Activated CD4-positive, alpha-beta memory T cell treated with anti-CD3 and anti-CD28 coated beads, Interleukin-2, amount 10 ng/mL, durations not matched to agents 7 days and 5 days (primary cell): ENCODE results near the gene BMPR1B. TPM values are rescaled to one million over a fixed set of nuclear protein-coding genes. Genes with fewer than 3 reads are reported as not detected.

Experiments
- CTCF ChIA-PET: fragments of 350-600 bp; sonication (Branson Sonifier 250); formaldehyde crosslinking; loops from one replicate; lab custom pipeline; 2021; ENCODE audit warnings: antibody characterized with exemption, inconsistent platforms; lab: Charles Lee
- POLR2A ChIA-PET: fragments of 350-600 bp; sonication (Branson Sonifier 250); formaldehyde crosslinking; loops from one replicate; lab custom pipeline; 2021; ENCODE audit warnings: antibody characterized with exemption; lab: Charles Lee
- DNase-seq: peaks from one replicate; pipeline ENCODE4 v3.0.0-alpha.2; 2020
- H3K27ac Mint-ChIP-seq: one replicate; pipeline ENCODE4 v1.8.0; 2021; ENCODE audit warnings: mild to moderate bottlenecking, mixed read lengths
- H3K27me3 Mint-ChIP-seq: one replicate; pipeline ENCODE4 v1.8.0; 2021; ENCODE audit warnings: mixed read lengths
- H3K36me3 Mint-ChIP-seq: one replicate; pipeline ENCODE4 v1.8.0; 2021; ENCODE audit warnings: low read depth, mixed read lengths
- H3K4me1 Mint-ChIP-seq: one replicate; pipeline ENCODE4 v1.8.0; 2021; ENCODE audit warnings: mixed read lengths
- H3K4me3 Mint-ChIP-seq: one replicate; pipeline ENCODE4 v1.8.0; 2021; ENCODE audit warnings: mild to moderate bottlenecking, mixed read lengths
- H3K9me3 Mint-ChIP-seq: one replicate; pipeline ENCODE4 v1.8.0; 2021; ENCODE audit warnings: mixed read lengths
- total RNA-seq, 2 experiments: library from RNA; stranded (reverse); gene quantifications; one replicate each; pipeline ENCODE4 v1.2.3, GENCODE V29; 2021

Gene BMPR1B
- total RNA-seq, 2 experiments from 2014 or later: not detected

DNA sequence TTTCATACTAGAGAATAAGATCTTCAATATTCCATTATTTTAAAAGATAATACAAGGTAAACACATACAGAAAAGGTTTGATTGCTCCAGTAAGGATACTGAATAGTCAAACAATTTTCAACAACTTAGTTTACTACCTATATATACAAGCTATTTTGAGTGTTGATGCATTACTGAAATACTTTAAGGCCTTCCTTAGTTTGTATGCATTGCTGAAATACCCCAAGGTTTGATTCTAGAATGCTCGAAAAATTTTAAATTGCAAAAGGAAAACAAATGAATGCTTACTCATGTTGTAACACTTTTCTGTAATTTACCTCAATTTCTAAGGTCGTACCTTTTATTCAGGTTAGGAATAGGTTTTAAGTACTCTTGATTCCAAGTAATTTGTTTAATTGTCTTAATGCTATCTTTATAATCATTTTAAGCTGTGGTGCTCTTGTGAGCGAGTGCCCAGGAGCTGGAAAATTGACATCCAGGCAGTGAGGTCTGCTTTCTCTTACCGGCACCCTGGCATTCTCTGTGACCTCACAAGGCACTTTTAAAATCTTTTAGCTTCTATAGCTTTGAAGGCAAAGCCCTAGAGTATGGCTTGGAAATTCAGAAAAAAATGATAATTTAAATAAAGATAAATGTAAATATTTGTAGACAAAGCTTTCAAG lies 114.0 kb downstream of the BMPR1B start:
- H3K27me3 Mint-ChIP-seq: no peaks in the 10 kb centered on the region
- ChIA-PET CTCF (no interaction called here), POLR2A (no interaction called here)

DNA sequence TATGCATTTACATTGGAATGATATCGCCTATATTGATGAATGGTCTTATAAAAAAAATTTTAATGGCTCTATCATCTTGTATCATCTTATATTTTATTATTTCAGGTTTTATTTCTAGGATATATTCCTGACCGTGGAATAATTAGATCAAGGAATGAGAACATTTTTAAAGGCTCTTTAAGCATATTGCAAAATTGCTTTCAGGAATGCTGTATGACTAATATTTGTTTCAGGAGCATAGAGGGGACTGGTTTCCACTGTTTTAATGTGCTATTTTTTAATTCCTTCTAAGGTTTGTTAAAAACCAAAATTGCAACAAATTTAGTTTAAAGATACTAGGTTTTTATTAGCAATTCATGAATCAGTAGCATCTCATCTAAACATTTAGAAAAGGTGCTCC lies 120.2 kb downstream of the BMPR1B start:
- no peak overlapping the region for H3K4me3 Mint-ChIP-seq
- no peaks in the 10 kb centered on the region for H3K27me3 Mint-ChIP-seq
- H3K36me3 Mint-ChIP-seq: no peaks in the 10 kb centered on the region
- no peaks in the 10 kb centered on the region for H3K9me3 Mint-ChIP-seq
- no peak for DNase-seq
- no peak overlapping the region for H3K27ac Mint-ChIP-seq
- POLR2A ChIA-PET: no interaction called here
- no peaks in the 10 kb centered on the region for H3K4me1 Mint-ChIP-seq
- CTCF ChIA-PET: no interaction called here

More for the DNA sequence above, 114.0 kb downstream of the BMPR1B start:
- Mint-ChIP-seq H3K36me3 (no peaks in the 10 kb centered on the region), H3K4me1 (no peaks in the 10 kb centered on the region), H3K9me3 (no peaks in the 10 kb centered on the region), H3K27ac (no peak overlapping the region), H3K4me3 (no peak overlapping the region)
- DNase-seq: no peak

DNA sequence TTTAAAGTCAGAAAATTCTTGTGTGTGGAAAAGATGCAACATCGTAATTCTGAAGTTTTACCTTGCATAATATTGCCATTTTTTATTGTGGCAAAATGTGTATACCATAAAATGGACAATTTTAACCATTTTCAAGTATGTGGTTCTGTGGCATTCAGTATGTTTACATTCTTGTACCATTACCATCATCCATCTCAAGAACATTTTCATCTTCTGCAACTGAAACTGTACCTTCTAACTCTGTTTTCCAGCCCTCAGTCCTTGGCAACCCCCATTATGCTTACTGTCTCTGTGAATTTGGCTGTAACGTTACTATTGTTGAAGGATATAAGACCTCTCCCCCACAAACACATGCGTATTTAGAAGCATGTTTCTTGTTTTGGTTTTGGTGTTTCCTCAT lies 123.2 kb downstream of the BMPR1B start:
- CTCF ChIA-PET: no interaction called here
- H3K27me3 Mint-ChIP-seq: no peaks in the 10 kb centered on the region
- H3K9me3 Mint-ChIP-seq: no peaks in the 10 kb centered on the region
- H3K27ac Mint-ChIP-seq: no peak overlapping the region
- H3K36me3 Mint-ChIP-seq: no peaks in the 10 kb centered on the region
- no peak for DNase-seq
- POLR2A ChIA-PET: no interaction called here
- no peaks in the 10 kb centered on the region for H3K4me1 Mint-ChIP-seq
- H3K4me3 Mint-ChIP-seq: no peak overlapping the region

GRCh38 chr4:94882756-94883155 lies 125.0 kb downstream of the BMPR1B start:
- no peak for DNase-seq
- no peaks in the 10 kb centered on the region for H3K9me3 Mint-ChIP-seq
- ChIA-PET CTCF (no interaction called here), POLR2A (no interaction called here)
- no peaks in the 10 kb centered on the region for H3K4me1 Mint-ChIP-seq
- no peak overlapping the region for H3K27ac Mint-ChIP-seq
- no peaks in the 10 kb centered on the region for H3K36me3 Mint-ChIP-seq
- no peak overlapping the region for H3K4me3 Mint-ChIP-seq
- H3K27me3 Mint-ChIP-seq: no peaks in the 10 kb centered on the region

DNA sequence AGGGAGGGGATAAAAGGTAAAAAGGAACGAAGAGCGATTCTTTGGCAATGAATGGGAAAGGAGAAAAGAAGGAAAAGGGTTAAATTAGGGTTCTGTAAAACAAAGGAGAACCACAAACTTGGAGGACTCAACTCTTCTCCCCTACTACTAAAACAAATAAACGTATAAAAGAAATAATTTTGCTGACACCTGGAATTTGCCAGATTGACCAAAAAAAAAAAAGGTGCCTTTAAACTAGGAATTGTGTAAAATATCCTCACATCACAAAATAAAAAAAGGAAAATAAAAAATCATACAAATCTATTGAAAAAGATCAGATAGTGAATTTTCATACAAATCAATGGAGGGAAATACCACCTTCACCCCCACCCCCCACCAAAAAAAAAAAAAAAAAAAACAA lies 129.3 kb downstream of the BMPR1B start:
- DNase-seq: no peak
- H3K9me3 Mint-ChIP-seq: no peaks in the 10 kb centered on the region
- H3K4me1 Mint-ChIP-seq: no peaks in the 10 kb centered on the region
- H3K27ac Mint-ChIP-seq: no peak overlapping the region
- CTCF ChIA-PET: no interaction called here
- POLR2A ChIA-PET: no interaction called here
- no peaks in the 10 kb centered on the region for H3K36me3 Mint-ChIP-seq
- H3K4me3 Mint-ChIP-seq: no peak overlapping the region
- no peaks in the 10 kb centered on the region for H3K27me3 Mint-ChIP-seq

DNA sequence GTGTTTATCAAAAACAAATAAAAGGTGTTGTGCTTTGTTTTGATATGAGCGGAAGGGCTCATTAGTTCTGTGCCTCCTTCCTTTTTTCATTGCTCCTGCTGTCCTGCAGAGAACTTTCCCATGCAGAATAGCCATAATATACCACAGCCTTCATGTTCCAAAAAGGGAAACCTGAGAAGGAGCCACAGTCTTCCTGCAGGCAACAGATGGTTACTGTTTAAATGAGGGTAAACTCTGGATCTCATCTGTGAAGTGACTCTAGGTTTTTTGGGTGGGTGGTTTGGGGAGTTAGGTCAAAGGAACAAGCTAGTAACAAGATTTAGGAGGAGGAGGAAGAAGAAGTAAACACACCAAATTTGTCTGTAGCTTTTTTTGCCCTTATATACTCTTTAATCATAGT lies 131.8 kb downstream of the BMPR1B start:
- Mint-ChIP-seq H3K27ac (no peak overlapping the region), H3K27me3 (no peaks in the 10 kb centered on the region), H3K4me3 (no peak overlapping the region), H3K9me3 (no peaks in the 10 kb centered on the region), H3K36me3 (no peaks in the 10 kb centered on the region), H3K4me1 (no peaks in the 10 kb centered on the region)
- CTCF ChIA-PET: no interaction called here
- POLR2A ChIA-PET: no interaction called here
- no peak for DNase-seq

DNA sequence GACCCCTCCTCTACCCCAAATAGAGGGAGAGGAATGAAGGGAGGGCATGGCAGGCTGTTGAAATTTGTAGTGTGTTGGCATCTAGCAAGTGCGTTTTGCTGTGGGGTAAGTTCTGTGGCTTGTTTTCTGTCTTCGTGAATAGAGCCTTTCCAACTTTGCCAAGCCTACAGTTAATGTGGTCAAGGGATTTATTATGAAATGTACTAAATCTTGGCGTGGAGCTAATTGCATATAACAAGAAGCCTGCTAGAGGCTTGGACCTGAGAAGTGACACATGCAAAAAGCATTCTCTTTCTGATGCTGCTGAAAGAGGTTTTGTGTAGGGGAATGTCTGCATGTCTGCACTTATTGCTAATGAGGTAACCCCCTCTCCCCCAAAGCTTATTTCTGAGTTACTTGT lies 132.2 kb downstream of the BMPR1B start:
- no peaks in the 10 kb centered on the region for H3K36me3 Mint-ChIP-seq
- H3K4me1 Mint-ChIP-seq: no peaks in the 10 kb centered on the region
- H3K9me3 Mint-ChIP-seq: no peaks in the 10 kb centered on the region
- no peak overlapping the region for H3K27ac Mint-ChIP-seq
- POLR2A ChIA-PET: no interaction called here
- H3K27me3 Mint-ChIP-seq: no peaks in the 10 kb centered on the region
- no peak for DNase-seq
- H3K4me3 Mint-ChIP-seq: no peak overlapping the region
- CTCF ChIA-PET: no interaction called here

DNA sequence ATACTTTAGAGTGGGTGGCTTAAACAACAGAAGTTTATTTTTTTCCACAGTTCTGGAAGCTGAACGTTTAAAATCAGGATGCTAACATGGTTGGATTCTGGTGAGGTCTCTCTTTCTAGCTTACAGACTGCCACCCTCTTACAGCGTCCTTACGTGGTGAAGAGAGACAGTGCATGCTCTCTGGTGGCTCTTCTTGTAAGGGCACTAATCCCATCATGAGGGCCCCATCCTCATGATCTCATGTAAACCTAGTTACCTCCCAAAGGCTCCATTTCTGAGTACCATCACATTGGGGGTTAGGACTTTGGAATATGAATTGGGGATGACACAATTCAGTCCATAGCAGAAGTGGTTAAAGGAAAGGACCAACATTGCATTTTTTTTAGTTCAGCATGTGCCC lies 132.8 kb downstream of the BMPR1B start:
- H3K27ac Mint-ChIP-seq: no peak overlapping the region
- no peaks in the 10 kb centered on the region for H3K36me3 Mint-ChIP-seq
- ChIA-PET POLR2A (no interaction called here), CTCF (no interaction called here)
- H3K9me3 Mint-ChIP-seq: no peaks in the 10 kb centered on the region
- no peak overlapping the region for H3K4me3 Mint-ChIP-seq
- no peaks in the 10 kb centered on the region for H3K27me3 Mint-ChIP-seq
- no peaks in the 10 kb centered on the region for H3K4me1 Mint-ChIP-seq
- DNase-seq: no peak

GRCh38 chr4:94892051-94892450 lies 134.3 kb downstream of the BMPR1B start:
- Mint-ChIP-seq H3K9me3 (no peaks in the 10 kb centered on the region), H3K4me1 (no peaks in the 10 kb centered on the region), H3K27me3 (no peaks in the 10 kb centered on the region), H3K4me3 (no peak overlapping the region), H3K27ac (no peak overlapping the region), H3K36me3 (no peaks in the 10 kb centered on the region)
- ChIA-PET CTCF (no interaction called here), POLR2A (no interaction called here)
- DNase-seq: no peak

DNA sequence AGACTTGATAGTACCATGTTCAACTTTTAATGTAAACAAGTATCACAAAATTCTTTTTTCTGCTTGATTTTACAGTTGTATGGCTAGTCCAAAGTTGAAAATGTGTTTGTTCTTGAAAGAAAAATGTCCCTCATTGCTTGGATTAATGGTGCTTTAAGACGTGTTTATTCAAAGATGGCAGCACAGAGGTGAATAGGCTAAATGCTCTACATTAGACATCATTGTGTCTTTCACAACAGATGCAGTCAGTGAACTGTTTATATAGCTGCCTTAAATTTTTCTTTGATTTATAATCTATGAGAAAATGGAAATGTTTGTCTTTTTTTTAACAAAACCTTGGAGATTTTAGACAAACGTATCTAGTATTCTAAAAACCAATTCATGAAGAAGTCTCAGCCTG lies 137.3 kb downstream of the BMPR1B start:
- Mint-ChIP-seq H3K27me3 (no peaks in the 10 kb centered on the region), H3K9me3 (no peaks in the 10 kb centered on the region), H3K4me3 (no peak overlapping the region), H3K4me1 (no peaks in the 10 kb centered on the region), H3K36me3 (no peaks in the 10 kb centered on the region), H3K27ac (no peak overlapping the region)
- POLR2A ChIA-PET: no interaction called here
- no peak for DNase-seq
- CTCF ChIA-PET: no interaction called here

DNA sequence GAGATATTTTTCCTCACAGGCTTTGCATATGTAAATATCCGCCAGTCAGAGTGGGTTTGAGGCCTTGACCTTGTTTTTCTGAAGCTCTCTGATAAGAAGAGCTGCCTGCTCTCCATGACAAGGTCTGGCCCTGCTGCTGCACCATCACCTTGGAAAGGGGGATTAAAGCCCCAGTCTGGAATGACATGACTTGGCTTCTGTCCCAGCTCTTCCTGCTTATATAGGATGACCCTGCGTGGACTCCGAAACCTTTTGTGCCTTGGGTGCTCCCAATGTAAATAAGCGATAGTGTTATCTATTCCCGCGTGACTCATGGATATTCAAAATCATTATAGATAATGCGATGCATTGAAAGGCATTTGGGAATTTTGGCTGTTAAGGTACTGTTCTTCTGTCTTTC lies 139.3 kb downstream of the BMPR1B start:
- H3K36me3 Mint-ChIP-seq: no peaks in the 10 kb centered on the region
- H3K27ac Mint-ChIP-seq: no peak overlapping the region
- no peak overlapping the region for H3K4me3 Mint-ChIP-seq
- ChIA-PET POLR2A (no interaction called here), CTCF (no interaction called here)
- H3K4me1 Mint-ChIP-seq: no peaks in the 10 kb centered on the region
- no peaks in the 10 kb centered on the region for H3K27me3 Mint-ChIP-seq
- H3K9me3 Mint-ChIP-seq: no peaks in the 10 kb centered on the region
- DNase-seq: no peak

DNA sequence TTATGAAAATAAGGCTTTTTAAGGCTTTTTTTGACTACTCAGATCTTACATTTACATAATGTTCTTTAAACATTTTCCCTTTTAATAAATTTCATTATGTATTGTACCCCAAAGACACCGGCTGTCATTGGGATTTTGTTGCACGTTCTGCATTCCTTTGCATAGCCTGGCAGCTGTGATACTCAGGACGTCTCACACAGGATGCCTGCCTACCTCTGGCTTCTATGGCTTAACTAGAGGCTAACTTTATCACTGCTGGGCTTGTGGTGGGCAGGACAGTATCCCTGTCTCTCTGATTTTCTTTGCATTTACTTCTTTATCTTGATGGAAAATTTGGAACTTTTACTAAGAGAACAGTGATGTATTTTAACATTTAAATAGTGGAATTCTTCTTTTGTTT lies 147.8 kb downstream of the BMPR1B start:
- Mint-ChIP-seq H3K27ac (no peak overlapping the region), H3K4me3 (no peak overlapping the region), H3K9me3 (no peaks in the 10 kb centered on the region), H3K4me1 (no peaks in the 10 kb centered on the region), H3K27me3 (no peaks in the 10 kb centered on the region), H3K36me3 (no peaks in the 10 kb centered on the region)
- ChIA-PET POLR2A (no interaction called here), CTCF (no interaction called here)
- DNase-seq: no peak

DNA sequence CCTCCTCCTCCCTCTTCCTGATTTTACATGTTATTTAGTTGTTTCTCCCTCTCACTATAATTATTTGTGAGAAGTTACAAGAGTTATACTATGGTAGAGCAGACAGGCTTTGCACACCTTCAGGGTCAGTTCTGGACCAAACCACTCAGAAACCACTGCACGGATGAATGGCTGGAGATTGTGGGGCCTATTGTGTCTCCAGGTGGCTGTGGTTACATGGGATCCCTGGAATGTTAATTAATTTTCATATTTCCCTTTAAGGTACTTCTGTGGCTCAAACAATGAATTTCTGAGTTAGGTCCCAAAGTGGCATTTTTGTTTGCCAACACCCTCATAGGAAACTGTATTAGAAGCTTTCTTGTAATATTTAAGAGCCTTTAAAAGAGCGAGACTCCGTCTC lies 151.9 kb downstream of the BMPR1B start:
- H3K27ac Mint-ChIP-seq: no peak overlapping the region
- ChIA-PET POLR2A (no interaction called here), CTCF (no interaction called here)
- no peak overlapping the region for H3K4me3 Mint-ChIP-seq
- DNase-seq: no peak
- no peaks in the 10 kb centered on the region for H3K9me3 Mint-ChIP-seq
- H3K4me1 Mint-ChIP-seq: peaks cover 16% of the 10 kb centered on the region
- H3K27me3 Mint-ChIP-seq: no peaks in the 10 kb centered on the region
- H3K36me3 Mint-ChIP-seq: no peaks in the 10 kb centered on the region

DNA sequence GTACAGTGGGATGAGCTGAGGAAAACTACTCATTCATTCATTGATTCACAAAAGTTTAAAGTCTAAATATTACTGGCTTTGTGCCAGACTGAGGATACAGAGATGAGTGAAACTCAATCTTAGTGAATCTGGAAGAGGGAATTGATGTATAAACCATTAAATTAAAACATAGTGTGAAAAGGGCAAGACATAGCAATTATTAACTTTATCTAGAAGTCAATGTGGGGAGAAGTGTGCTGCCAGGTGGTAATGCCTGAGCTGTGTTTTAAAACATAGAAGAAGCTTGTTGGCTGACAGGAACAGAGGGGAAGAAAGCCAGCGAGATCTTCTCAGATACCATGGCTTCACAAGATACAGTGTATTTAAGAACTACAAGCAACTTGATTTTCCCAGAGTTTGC lies 153.4 kb downstream of the BMPR1B start:
- POLR2A ChIA-PET: no interaction called here
- H3K27ac Mint-ChIP-seq: no peak overlapping the region

More for the DNA sequence above, 153.4 kb downstream of the BMPR1B start:
- no peaks in the 10 kb centered on the region for H3K9me3 Mint-ChIP-seq
- peaks cover 2% of the 10 kb centered on the region for H3K36me3 Mint-ChIP-seq
- DNase-seq: no peak
- CTCF ChIA-PET: no interaction called here
- no peak overlapping the region for H3K4me3 Mint-ChIP-seq
- H3K4me1 Mint-ChIP-seq: peaks cover 16% of the 10 kb centered on the region
- H3K27me3 Mint-ChIP-seq: no peaks in the 10 kb centered on the region
